NCI-H526 (cell line): ENCODE results near the gene CORO2B.

ENCODE experiments used
- DNase-seq, 2 experiments: peaks; one replicate each; lab custom pipeline; 2025; lab: John Stamatoyannopoulos, UW

Gene CORO2B

DNA sequence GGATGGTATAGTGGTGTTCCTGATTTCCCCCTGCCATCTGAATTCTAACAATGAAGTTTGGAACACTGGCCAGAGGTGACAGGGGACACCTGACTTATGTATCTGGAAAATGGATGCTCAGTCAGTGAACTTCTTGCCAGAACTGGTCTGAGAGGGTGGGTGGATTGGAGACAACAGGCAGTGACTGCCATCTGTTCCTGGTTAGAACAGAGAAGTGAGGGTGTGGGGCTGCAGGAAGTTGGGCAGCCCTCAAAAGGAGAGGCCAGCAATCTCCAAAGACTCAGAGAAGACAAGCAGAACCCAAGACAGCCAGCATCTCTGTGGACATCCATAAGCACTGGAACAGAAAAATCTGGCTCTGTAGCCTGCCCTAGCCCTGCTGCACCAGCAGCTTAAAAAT is 191.4 kb downstream of the CORO2B start:
- DNase-seq, result no peak

DNA sequence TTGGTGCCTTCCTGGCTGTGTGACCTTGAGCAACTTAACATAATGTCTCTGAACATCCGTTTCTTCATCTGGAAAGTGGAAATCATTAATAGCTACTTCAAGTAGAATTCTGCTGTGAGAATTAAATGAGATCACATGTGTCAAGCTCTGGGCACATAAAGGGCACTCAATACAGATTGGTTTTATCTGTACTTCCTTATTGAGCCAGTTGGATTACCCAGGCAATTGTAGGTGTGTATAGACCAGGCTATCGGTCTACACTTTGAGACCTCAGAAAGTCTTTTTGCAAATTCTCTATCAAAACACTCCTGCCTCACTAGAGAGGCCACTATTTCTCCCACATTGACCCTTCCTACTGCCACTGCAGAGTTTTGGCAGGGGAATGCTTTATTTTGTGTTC is 194.2 kb downstream of the CORO2B start:
- DNase-seq, result no peak

DNA sequence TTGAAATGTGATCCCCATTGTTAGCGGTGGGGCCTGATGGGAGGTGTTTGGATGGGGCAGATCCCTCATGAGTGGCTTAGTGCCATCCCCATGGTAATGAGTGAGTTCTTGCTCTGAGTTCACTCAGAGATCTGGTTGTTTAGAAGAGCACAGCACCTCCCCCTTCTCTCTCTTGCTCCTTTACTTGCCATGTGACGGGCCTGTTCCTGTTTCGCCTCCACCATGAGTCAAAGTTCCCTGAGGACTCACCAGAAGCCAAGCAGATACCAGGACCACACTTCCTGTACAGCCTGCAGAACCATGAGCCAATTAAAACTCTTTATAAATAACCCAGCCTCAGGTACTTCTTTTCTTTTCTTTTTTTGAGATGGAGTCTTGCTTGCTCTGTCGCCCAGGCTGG is 195.3 kb downstream of the CORO2B start:
- DNase-seq, result no peak

DNA sequence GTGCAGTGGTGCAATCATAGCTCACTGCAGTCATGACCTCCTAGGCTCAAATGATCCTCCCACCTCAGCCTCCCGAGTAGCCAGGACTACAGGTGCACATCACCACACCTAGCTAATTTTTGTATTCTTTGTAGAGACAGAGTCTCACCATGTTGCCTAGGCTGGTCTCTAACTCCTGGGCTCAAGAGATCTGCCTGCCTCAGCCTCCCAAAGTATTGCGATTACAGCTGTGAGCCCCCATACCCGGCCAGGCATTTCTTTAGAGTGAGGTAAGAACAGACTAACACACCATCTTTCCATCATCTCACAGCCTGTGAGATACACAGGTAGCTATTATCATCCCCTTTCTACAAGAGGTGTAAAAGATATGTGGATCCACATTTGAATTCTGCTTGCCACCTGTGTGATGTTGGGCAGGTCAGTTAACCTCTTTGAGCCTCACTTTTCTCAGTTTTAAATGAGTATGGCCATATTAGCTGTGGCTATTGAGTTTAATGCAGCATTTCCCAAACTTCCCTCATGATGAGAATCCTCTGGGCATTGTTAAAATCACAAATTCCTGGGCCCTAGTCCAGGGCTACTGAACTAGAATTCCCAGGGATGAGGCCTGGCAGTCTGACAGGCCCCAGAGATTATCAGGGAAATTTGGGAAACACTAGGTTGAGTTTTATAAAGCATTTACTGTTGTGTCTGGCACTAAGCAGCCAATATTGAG is 195.9 kb downstream of the CORO2B start:
- DNase-seq, result no peak

DNA sequence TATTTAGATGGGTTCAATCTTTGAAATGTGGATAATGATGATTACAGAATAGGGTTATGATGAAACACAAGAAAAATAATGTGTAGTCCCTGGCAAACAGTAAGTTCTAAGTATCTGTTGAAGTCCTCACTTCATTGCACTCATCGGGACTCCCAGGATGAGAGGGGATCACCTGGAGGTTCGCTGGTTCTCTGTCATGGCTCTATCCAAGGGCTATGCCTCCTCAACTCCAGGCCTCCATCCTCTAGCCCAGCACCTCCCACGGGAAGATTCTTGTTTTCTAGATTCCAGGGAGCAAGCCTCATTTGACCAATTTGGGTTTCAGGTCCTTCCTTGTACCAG is 196.4 kb downstream of the CORO2B start:
- no peak for DNase-seq

DNA sequence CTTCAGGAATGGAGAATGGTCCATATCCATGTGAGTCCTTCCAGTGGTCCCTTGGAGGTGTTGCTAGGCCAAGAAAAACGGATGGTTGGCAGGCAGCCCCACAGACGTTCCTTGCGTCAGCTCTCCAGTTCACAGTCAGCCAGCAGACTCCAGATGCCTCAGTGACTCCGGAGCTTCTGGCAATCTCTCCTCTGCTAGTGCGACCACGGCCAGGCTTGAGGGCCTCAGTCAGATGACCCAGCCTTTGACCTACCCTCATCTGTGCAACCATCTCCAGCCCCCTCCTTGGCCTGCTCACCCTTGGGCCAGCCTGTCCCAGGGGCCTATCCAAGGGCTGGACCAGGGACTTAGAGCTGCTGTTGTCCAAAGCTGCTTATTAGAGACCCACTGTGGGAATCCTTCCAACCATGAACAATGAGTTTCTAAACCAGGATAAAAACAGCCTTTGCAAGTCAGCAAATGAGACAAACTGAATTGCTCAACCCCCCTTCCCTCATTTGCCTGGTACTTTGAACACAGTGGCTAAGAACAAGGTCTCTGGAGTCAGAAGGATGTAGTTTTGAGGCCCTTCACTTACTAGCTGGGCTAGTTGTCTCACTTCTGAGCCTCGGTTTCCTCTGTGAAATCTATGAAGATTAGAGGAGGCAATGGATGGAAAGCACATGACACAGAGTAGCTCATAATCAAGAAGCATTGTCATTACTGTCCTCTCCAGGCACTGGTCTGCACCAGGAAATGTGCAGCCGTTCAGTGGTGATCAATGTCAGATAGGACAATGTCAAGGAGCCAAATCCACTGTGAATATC is 197.1 kb downstream of the CORO2B start:
- DNase-seq, result no peak

DNA sequence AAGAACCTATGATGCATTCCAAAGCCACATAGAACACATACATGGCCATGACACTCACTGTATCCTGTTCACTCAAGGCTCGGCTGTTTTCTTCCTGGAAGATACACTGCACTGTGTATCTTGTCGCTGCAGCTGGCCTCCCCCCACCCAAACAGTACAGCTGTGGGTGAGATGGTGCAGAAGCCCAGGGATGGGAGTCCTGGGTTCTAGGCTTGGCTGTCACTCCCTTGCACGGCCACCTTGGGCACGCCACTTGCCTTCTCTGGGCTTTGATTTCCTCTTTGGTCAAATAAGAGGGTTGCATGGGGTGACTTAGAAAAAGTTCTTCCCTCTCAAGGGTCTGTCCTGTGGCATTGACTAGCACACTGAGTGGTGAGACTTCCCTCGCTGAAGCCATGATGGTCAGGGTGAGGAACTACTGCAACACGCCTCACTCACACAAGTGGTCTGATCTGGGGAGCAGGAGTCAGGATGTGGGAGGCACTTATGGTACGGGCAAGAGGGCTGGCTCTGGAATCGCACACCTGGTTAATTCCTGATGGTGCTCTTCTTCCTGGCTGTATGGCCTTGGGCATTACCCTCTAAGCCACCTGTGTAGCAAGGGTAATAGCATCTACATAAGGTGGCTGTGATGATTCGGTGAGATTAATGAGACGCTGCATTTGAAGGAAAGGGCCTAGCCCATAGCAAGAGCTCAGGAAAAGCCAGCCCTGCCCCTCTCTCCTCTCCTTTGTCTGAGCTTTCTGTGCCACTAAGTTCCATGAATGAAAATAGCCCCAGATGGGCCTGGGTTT is 197.9 kb downstream of the CORO2B start:
- no peak for DNase-seq
